MM.1S (cell line): ENCODE measurements around the gene SHANK3.

Experiments used
- EZH2 ChIP-seq: fragments of 300-600 bp; sonication (generic); optimal IDR thresholded peaks from 2 replicates; pipeline ENCODE3; 2017; ENCODE audit warnings: low read depth, mild to moderate bottlenecking, antibody characterized with exemption, low read length, mixed read lengths
- EZH2phosphoT487 ChIP-seq: fragments of 300-600 bp; sonication (generic); IDR thresholded peaks from 2 replicates; pipeline ENCODE4 v1.6.1; 2018; ENCODE audit warnings: antibody characterized with exemption, low read length
- TF ChIP-seq, protein P1 (sequence below): fragments of 300-600 bp; sonication (generic); IDR thresholded peaks from 2 replicates; pipeline ENCODE4 v1.5.1; 2016; ENCODE audit warnings: antibody characterized with exemption, low read length, mixed read lengths

DNA sequence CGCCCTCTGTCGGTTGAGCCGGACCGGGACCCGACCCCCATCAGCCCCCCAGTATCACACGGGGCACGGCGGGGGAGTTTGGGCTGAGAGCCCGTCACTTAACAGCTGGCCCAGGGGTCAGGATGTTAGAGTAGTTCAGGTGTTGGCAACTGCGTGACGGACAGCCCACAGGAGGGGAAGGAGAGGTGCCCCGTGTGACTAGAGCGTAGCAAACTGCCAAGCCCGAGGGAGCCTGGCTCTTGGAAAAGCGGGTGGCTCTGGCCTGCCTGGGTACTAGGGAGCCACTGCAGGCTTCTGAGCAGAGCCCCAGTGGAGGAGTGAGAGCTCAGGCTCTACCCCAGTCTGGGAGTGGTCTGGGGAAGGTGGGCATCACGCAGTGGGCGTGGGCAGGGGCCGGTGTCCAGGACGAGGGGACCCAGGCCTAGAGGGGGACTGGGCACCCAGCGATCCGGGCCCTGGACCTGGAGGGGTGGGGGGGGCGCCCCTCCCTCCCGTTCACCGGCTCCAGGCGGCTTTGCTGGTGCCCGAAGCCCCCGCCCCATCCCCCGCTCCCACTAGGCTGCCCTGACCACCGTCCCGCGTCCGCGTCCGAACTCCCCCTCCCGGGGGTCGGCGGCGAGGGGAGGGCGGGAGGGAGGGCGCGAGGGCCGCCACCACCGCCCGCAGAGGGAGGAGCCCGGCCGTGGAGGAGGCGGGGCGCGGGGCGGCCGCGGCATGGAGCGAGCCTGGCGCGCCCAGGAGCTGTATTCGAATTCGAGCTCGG, 24.4 kb downstream of the SHANK3 start:
- TF ChIP-seq, protein P1, sequence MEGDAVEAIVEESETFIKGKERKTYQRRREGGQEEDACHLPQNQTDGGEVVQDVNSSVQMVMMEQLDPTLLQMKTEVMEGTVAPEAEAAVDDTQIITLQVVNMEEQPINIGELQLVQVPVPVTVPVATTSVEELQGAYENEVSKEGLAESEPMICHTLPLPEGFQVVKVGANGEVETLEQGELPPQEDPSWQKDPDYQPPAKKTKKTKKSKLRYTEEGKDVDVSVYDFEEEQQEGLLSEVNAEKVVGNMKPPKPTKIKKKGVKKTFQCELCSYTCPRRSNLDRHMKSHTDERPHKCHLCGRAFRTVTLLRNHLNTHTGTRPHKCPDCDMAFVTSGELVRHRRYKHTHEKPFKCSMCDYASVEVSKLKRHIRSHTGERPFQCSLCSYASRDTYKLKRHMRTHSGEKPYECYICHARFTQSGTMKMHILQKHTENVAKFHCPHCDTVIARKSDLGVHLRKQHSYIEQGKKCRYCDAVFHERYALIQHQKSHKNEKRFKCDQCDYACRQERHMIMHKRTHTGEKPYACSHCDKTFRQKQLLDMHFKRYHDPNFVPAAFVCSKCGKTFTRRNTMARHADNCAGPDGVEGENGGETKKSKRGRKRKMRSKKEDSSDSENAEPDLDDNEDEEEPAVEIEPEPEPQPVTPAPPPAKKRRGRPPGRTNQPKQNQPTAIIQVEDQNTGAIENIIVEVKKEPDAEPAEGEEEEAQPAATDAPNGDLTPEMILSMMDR: no peak
- no peak for TF ChIP-seq EZH2
- no peak for TF ChIP-seq EZH2phosphoT487
